D721Med (cell line): ENCODE data around the gene GLIS1.

Source experiments
- DNase-seq: peaks from one replicate; pipeline ENCODE4 v3.0.0; 2011; ENCODE audit warnings: low spot score; ENCODE audit not compliant: insufficient read length
- FAIRE-seq: peaks from 2 replicates; lab custom pipeline; 2011; peaks lifted over from hg19 to GRCh38; lab: Jason Lieb, UNC
- CTCF ChIP-seq: IDR thresholded peaks from 2 replicates; pipeline ENCODE4 v1.5.1; 2012; ENCODE audit warnings: mild to moderate bottlenecking, control low read depth; ENCODE audit not compliant: insufficient read depth; ENCODE audit errors: missing control alignments

The GLIS1 gene

GRCh38 chr1:53631622-53632310 is 107.2 kb downstream of the GLIS1 start:
- no peak for TF ChIP-seq CTCF
- FAIRE-seq, result no peak
- no peak for DNase-seq

- FAIRE-seq (no peak), DNase-seq (no peak)
- no peak for TF ChIP-seq CTCF
Observed at GRCh38 chr1:53629101-53629691, 109.8 kb downstream of the GLIS1 start.

- FAIRE-seq (no peak), DNase-seq (no peak)
- TF ChIP-seq CTCF, result no peak
Observed at GRCh38 chr1:53628286-53628955, 110.5 kb downstream of the GLIS1 start.

GRCh38 chr1:53627666-53628065 is 111.3 kb downstream of the GLIS1 start:
- no peak for TF ChIP-seq CTCF
- FAIRE-seq, result no peak
- DNase-seq, result no peak

- no peak for FAIRE-seq
- TF ChIP-seq CTCF, result no peak
- DNase-seq, result no peak
Observed at GRCh38 chr1:53627031-53627430, 111.9 kb downstream of the GLIS1 start.

GRCh38 chr1:53626616-53627015 is 112.3 kb downstream of the GLIS1 start:
- FAIRE-seq (no peak), DNase-seq (no peak)
- TF ChIP-seq CTCF, result no peak
